Stimulated activated CD8-positive, alpha-beta memory T cell treated with anti-CD3 and anti-CD28 coated beads, Interleukin-4, amount 100 ng/mL, for 48 hours (primary cell): ENCODE results near the gene ZDHHC14.

Source experiments
- DNase-seq: peaks from one replicate; pipeline ENCODE4 v3.0.0-alpha.2; 2020

ZDHHC14 gene

DNA sequence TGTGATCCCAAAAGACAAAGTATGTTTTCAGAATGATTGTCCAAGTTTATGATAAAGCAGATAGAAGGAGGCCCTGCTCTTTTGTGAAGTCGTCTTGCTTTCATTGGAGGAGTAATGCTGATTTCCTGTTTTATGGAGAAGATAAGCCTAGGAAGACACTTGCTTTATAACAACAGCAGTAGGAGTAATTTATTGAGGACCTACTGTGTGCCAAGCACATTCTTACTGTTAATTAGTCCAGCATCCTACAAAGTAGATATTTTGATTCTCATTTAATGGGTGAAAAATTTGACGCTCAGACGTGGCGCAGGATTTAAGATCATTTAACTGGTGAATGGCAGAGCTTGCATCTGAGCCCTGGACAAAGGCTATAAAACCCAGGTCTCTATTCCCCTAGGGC, 87.6 kb downstream of the ZDHHC14 start:
- DNase-seq, result no peak

DNA sequence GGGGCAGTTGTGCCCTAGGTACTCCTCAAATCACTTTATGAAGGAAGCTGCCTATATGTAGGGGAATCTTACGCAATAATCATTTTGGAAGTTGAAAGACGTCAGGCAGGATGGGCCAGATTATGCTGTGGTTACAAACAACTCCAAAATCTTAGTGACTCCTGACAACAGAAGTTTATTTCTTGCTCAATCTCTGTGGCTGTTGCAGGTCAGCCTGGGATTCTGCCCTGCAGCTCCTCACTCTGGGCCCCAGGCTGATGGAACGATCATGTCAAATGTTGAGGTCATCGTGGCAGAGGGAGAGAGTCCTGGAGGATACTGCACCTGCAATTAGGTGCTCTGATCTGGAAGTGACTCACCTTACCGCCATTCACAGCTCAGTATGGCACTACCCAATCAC, 88.4 kb downstream of the ZDHHC14 start:
- no peak for DNase-seq

DNA sequence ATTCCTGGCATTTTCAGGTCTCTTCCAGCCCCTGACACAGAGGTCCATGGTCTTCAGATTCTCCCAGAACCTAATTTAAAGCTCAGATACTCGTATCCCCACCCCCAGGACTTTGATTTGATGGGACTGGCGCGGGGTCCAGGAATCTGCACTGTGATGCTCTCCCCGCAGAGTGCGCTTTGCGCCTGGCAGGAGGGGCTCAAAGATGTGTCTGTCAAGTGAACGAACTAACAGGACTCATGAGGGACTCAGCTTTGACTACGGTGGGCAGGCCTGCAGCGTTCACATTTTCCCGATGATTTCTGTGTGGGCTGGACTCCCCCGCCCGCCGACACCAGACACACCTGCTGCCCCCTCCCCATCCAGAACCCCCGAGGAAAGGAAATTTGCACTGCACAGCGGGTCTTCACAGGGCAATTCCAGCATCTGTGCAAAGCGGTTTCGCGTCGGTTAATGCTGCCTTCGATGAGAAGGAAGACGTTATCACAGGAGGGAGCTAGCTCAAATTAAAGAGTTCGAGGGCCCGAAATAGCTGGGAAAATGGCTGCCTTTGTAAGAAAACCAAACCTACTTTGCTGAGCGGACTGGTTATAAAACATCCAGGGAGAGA, 90.2 kb downstream of the ZDHHC14 start:
- no peak for DNase-seq

DNA sequence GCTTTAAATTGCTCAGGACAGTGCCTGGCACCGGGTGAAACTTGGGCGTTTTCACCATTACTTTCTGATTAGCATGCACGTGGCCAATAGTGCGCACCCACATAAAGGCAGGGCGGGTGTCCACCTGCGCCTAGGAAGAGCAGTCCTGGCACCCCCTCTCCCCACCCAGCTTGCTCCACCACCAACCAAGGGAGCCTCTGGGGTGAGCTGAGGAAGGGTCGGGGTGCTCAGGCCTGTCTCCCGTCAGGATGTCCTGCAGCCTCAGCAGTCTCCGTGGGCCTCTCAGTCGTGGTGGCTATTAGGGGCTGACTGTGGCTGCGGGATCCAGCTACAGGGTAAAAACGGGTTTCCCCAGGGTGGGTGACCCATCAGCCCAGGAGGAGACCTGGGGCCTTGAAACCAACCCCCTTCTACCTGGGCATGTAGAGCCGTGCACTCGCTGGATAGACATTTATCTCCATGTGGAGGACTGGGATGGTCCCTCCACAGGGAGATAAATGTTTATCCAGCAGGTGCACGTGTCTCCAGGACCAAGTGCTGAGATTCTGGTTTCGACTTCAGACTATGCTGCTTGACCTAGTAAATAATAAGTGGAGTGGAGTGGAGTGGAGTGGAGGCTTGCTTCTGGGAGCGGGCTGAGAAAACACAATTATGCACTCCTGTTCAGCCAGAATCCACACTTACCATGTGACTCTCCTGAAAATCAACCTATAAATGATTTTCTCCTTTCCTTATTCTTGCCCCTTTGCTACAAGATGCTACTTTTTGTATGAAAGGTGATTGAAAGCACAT, 91.1 kb downstream of the ZDHHC14 start:
- DNase-seq, result no peak

DNA sequence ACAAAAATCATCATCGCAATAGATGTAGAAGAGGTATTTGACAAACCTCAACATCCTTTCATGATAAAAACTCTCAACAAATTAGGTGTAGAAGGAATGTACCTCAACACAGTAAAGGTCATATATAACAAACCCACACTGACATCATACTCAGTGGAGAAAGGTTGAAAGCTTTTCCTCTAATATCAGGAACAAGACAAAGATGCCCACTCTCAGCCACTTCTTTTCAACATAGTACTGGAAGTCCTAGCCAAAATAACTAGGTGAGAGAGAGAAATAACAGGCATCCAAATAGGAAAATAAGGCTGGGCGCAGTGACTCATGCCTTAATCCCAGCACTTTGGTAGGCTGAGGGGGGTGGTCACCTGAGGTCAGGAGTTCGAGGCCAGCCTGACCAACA, 95.8 kb downstream of the ZDHHC14 start:
- no peak for DNase-seq

DNA sequence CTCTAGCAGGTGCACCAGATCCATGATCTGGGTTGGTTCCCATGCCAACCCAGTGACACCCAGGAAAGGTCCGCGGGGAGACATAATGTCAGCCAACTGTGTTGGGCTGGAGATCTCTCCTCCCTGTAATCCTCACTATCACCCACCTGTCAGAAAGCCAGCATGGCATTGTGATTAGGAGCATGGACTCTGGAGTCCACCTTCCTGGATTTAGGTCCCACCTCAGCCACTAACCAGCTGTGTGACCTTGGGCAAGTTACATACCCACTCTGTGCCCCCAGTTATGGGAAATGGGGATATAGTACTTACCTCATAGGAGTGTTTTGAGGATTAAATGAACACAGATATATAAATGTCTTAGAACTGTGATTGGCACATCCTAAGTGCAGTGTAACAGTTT, 97.9 kb downstream of the ZDHHC14 start:
- DNase-seq, result no peak

DNA sequence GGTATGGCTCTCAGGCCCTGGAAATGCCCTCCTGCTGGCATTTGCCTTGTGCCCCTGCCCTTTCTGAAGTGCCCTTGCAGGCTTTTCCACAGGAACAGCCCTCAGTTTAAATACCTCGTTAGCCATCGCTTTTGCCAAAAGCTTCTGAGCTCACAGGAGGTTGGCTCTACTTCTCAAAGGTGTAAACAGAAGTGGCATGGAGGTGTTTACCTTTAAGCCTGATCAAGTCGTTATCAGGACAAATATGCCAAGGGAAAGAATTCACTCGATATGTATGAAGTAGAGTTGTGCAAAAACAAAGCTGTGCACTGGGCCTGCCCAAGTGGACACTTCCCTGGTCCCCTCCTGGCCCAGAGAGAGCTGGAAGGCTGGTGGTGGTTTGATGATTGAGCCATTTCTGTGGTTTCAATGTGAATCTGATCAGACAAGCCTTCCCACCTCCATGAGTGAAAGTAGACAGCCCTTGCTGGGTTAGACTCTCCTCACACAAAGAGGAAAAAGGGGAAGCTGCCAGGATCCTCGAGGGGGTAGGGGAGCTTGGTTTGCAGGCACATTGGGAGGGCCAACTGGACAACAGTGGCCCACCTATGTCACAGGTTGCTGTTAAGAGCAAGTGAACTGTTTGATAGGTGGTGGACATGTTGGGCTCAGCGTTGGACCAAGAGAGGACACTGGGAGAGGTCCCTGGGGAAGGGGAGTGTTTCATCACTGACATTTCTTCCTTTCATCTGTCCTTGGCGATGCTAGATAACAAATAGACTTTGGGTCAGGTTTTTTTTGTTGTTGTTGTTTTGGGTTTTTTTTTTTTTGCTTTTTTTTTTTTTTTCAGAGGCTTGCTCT, 98.7 kb downstream of the ZDHHC14 start:
- no peak for DNase-seq

DNA sequence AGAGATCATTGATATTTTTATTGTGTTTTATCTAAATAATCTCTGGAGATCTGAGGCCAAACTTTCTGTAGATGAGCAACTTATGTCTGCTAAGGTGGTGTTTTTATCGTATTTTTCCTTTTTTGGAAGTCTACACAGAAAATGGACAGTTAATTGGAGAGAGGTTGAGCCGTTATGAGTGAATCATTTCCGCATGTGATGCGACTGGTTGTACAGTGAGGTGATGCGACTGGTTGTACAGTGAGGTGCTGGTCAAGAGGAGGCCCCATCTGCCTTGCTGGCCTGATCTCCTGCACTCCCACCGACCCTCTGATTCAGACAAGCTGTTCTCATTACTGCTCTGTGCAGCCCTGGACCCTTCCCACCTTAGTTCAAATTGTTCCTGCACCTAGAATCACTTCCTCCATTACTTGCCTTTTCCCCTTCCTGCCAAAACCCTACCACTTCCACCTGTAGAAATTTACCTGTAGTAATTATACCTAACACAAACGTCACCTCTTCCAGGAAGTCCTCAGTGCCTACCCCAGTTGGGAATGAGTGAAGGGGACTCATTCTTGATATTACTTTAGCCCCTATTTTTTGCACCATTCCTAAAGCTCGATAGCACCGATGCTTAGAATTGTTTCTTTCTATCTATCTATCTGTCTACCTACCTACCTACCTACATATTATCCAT, 100.3 kb downstream of the ZDHHC14 start:
- DNase-seq, result no peak

DNA sequence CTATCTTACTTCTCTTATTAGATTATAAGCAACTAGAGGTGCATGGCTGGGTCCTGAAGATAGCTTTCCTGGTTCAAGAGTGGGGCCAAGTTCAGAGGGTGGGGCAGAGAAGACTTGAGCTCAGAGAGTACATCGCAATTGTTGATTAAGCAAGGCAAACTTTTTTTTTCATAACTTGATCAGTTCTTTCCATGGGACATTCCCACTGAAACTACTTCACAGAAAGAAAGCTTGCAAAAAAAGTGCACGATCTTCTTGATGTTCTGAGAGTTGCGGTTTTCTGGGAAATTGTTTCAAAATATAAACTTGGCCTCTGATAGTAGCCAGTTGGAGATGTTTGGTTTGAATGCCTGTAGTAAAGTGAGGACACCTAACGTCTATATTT, 100.9 kb downstream of the ZDHHC14 start:
- no peak for DNase-seq

DNA sequence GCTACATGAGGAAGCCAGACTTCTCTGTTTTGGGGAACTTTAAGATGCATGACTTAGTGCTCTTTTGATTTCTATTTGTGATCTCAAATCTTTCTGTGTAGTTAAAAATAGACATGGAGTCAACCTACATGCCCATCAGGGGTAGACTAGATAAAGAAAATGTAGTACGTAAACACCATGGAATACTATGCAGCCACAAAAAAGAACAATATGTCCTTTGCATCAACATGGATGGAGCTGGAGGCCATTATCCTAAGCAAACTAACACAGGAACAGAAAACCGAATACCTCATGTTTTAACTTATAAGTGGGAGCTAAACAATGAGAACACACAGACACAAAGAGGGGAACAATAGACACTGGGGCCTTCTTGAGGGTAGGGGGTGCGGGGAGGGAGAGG, 102.8 kb downstream of the ZDHHC14 start:
- DNase-seq, result no peak

DNA sequence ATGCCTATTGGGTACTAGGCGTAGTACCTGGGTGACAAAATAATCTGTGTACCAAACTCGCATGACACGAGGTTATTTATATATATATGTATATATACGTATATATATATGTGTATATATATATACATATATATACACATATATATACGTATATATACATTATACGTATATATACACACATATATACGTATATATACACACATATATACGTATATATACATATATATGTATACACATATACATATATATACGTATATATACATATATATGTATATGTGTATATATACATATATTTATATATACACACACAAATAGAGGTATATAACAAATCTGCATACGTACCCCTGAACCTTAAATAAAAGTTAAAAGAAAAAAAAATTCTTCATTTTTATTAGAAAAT, 103.2 kb downstream of the ZDHHC14 start:
- DNase-seq, result no peak

DNA sequence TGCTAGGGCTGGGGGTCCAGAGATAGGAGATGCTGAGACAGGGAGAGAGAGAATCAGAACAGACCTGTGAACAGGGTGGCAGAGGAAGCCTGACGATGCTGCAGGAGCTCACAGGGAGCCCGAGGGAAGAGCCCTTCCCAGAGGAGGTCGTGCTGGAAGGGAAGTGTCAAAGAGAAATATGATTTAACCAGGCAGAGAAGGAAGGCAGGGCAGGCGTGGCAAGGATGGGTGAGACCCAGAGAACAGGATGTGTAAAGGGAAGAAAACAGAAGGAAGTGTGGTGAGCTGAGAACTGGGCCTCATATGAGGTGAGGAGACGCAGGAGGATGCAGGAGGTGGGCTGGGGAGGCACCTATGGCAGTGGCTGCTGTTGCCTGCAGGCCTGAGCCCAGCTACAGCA, 105.6 kb downstream of the ZDHHC14 start:
- DNase-seq, result no peak

DNA sequence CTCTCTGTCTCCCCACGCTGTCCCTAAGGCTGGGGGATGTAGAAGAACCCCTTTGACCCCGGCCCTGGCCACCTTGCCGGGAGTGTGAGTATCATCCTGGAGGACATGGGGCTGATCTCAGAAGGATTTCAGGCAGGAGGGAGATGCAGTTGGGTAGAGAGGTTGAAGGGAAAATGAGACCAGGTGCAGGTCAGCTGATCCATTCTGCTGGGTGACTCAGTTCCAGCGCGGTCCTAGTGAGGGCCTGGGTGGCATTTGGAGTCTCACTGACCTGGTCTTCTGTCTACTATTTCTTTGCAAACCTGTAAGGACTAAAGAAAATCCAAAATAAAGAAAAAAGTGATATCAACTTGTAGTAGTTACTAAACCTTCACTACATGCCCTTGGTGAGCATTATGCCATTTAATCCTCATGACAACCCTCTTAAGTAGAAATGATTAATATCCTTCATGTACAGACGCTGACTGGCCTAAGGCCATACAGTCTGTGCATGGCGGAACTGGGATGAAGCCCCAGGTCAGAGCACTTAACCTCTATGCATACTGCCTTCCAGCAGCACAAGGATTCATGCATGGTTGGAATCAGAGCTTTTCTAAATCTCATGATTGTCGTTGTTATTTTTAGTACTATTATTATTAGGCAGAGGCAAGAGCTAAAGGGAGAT, 106.3 kb downstream of the ZDHHC14 start:
- no peak for DNase-seq

DNA sequence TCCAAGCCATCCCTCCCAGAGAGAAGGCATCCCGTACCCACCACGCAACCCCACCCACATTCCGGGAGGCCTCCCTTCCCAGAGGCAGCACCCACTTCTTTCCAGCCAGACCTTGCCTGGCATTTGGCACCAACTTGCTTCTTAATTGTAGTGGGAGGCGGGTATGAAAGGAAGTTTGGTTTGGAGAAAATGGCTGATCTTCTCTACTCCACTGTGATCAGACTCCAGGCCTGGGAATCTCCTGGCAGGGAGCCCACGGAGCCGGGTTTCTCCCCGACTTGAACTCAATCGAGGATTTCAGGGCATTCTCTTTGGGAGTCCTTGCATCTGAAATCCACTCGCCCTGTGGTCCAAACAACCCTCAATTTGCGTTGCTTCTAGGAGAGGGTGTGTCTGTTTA, 107.1 kb downstream of the ZDHHC14 start:
- DNase-seq, result no peak

DNA sequence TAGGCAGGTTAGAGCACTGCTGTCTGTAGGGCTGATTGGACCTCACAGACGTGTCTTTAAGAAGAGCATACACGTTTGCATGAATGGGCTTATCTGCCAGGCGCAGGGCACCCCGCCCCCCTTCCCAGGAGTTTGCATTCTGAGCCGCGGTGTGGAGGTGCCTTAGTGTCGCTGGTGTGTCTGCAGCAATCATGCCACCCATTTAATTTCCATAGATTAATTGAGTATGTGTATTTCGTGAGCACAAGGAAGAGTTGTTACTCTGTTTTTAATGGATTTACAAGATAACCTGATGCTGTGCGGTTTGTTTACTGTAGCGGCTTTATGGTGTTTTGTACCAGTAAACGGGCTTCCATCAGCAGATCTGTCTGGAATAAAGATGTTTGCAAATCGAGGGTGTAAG, 107.7 kb downstream of the ZDHHC14 start:
- no peak for DNase-seq

DNA sequence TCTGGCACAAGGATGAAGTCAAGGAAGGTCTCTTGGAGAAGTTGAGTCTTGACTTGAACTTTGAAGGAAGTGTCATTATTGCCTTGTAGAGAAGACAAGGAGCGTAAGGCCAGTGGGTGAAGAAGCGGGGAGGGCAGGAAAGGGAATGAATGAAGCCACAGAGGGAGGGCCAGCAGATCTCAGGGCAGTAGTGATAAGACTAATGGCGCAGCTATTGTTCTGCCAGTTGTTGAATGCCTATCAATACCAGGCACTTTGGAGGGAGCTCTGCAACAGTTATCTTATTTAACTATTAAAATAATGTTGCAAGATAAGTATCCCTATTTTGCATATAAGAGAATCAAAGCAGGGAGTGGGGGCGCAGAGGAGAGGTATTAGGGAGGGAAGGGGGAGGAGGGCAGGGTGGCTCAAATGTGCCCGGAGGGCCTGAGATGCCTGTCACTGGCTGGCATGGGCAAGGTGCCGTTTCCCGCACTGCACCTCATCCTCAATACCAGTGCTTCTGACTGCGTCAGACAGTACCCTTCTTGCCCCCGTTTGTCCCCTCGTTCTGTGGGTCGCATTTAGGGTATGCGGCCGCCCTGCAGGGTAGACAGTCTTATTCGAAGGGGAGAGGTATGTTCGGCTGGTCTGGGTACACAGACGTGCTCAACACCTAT, 109.8 kb downstream of the ZDHHC14 start:
- DNase-seq, result no peak

DNA sequence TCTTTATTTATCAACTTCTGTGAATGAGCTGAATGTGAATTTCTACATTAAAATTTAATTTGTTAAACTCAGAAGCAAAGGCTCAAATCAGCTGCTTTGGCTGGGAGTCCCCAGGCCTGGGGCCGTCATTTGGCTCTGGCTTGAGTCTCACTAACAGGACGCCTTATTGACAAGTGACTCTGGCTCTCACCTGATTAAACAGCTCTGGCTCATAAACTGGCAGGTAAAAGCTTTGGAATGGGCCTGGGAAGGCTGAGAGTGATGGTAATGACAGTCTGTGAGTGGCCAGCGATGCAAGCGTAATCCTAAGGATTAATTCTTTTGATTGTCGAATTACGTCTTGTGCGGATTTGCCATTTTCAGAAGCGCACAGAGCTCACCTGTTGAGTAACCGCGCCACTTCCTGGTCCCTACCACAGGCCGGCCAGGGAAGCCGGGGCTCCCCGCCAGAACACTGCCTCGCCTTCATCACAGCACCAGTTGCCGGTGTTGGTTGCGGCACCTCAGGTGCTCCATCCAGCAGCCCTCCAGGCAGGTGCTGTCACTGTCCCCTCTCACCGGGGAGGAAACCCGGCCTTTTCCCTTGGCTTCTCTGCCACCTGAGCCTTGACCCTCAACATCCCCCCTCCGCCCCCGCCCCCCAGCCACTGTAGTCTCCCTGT, 110.7 kb downstream of the ZDHHC14 start:
- DNase-seq, result no peak

DNA sequence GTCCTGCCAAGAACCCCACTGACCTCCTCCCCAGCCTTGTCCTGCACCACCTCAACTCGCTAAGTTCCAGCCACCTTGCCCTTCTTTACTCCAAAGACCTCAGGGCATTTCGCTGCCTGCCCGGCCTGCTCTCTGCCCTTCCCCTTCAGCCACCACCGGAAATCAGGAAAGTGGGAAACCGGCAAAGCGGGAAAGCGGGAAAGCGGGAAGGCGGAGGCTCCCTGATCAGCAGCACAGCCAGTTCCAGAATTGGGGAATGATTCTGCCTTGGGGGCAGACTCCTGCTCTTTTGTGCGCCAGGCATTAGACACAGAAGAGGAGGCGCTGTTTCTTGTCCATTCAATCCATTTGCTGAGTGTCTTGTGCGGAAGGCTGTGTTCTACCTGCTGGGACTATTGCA, 111.3 kb downstream of the ZDHHC14 start:
- no peak for DNase-seq

DNA sequence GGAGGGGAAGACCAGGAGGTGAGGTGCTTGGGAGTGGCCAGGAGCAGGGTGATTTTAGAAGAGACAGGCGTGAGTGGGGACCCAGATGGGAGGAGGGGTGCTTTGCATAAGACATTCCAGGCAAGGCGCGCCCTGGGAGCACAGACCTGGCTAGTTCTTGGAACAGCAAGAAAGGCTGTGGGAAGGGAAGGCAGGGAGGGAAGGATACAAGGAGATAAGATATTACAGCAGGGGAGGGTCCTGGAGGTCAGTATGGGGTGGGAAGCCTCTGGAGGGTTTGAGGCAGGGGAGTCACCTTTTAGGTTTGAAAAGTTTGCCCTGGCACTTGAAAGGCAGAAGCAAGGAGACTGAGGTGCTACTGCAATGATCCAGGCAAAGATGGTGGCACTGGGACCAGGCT, 111.8 kb downstream of the ZDHHC14 start:
- DNase-seq, result no peak

DNA sequence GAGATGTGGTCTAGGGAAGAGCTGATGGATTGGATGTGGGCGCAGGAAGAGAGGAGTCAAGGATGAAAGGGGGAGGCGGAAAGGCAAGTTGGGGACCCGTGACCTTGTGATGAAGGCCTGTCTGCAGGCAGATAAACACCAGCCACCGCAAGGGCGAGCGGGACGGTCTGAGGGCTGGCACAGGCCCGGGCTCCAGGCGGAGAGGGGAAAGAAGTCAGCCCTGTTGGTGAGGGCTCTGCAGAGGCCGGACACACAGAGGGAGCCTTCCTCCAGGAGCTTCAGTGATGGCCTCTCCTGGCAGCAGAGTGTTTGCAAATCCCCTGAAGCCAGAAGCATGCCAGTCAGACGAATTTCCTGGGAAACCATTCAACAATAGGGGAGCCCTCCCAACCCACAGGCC, 112.2 kb downstream of the ZDHHC14 start:
- no peak for DNase-seq

DNA sequence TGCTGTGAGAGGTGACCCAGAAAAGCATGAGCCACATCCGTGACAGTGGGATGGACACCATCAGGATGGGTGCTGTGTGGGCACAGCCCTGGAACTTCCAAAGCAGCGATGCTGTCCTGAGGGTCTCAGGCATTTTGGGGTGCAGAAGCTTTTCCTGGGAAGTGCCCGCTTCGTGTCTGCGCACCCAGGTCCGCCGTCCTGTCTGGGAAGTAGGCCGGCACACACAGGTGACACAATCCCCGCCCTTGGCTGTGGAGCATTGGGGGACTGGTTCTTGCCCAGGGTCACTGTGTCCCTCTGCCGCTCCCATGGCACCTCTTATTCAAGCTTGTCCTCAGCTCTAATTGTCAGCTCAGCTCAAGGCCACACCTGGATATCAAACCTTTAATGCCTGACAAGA, 112.6 kb downstream of the ZDHHC14 start:
- DNase-seq, result no peak
